IPS-18a (cell line): Measurements from ENCODE around the gene FNBP1L.

Experiments used
- H3K27ac ChIP-seq: one replicate; pipeline ENCODE4 v1.5.1; 2013; ENCODE audit warnings: low read length
- H3K27me3 ChIP-seq: one replicate; pipeline ENCODE4 v1.6.1; 2013; ENCODE audit warnings: mild to moderate bottlenecking, low read length; ENCODE audit not compliant: control insufficient read depth, insufficient read depth
- H3K36me3 ChIP-seq: one replicate; pipeline ENCODE4 v1.6.1; 2013; ENCODE audit warnings: low read depth, low read length; ENCODE audit not compliant: control insufficient read depth
- H3K4me1 ChIP-seq: one replicate; pipeline ENCODE4 v1.6.1; 2013; ENCODE audit warnings: low read depth, low read length; ENCODE audit not compliant: control insufficient read depth
- H3K4me3 ChIP-seq: one replicate; pipeline ENCODE4 v1.5.1; 2013; ENCODE audit warnings: low read length
- H3K9ac ChIP-seq: one replicate; pipeline ENCODE4 v1.6.1; 2013; ENCODE audit warnings: mild to moderate bottlenecking, low read length, moderate library complexity
- H3K9me3 ChIP-seq: one replicate; pipeline ENCODE4 v1.6.1; 2013; ENCODE audit warnings: low read depth, low read length; ENCODE audit not compliant: control insufficient read depth

The FNBP1L gene

GRCh38 chr1:93495911-93496310, 48.0 kb downstream of the FNBP1L start:
- Histone ChIP-seq H3K4me3 (no peak overlapping the region), H3K27me3 (no peaks in the 10 kb centered on the region), H3K9me3 (no peaks in the 10 kb centered on the region), H3K36me3 (peaks cover 5% of the 10 kb centered on the region), H3K27ac (no peak overlapping the region), H3K4me1 (no peaks in the 10 kb centered on the region), H3K9ac (no peak overlapping the region)

- Histone ChIP-seq H3K27me3 (no peaks in the 10 kb centered on the region), H3K9ac (no peak overlapping the region), H3K27ac (no peak overlapping the region), H3K9me3 (no peaks in the 10 kb centered on the region), H3K4me3 (no peak overlapping the region), H3K4me1 (no peaks in the 10 kb centered on the region), H3K36me3 (peaks cover 8% of the 10 kb centered on the region)
Measured at GRCh38 chr1:93496520-93496919, 48.6 kb downstream of the FNBP1L start.

GRCh38 chr1:93499075-93499474, 51.2 kb downstream of the FNBP1L start:
- H3K27ac ChIP-seq = no peak overlapping the region
- H3K4me1 ChIP-seq = peaks cover 4% of the 10 kb centered on the region
- H3K27me3 ChIP-seq = no peaks in the 10 kb centered on the region
- H3K9ac ChIP-seq = no peak overlapping the region
- H3K9me3 ChIP-seq = no peaks in the 10 kb centered on the region
- H3K36me3 ChIP-seq = peaks cover 15% of the 10 kb centered on the region
- H3K4me3 ChIP-seq = no peak overlapping the region

GRCh38 chr1:93499533-93499932, 51.6 kb downstream of the FNBP1L start:
- Histone ChIP-seq H3K9me3 (no peaks in the 10 kb centered on the region), H3K36me3 (peaks cover 15% of the 10 kb centered on the region), H3K4me1 (peaks cover 4% of the 10 kb centered on the region), H3K9ac (no peak overlapping the region), H3K4me3 (no peak overlapping the region), H3K27me3 (no peaks in the 10 kb centered on the region), H3K27ac (no peak overlapping the region)

- H3K4me3 ChIP-seq = no peak overlapping the region
- peaks cover 15% of the 10 kb centered on the region for H3K36me3 ChIP-seq
- H3K4me1 ChIP-seq = peaks cover 4% of the 10 kb centered on the region
- no peak overlapping the region for H3K27ac ChIP-seq
- no peak overlapping the region for H3K9ac ChIP-seq
- no peaks in the 10 kb centered on the region for H3K9me3 ChIP-seq
- no peaks in the 10 kb centered on the region for H3K27me3 ChIP-seq
Measured at GRCh38 chr1:93500275-93500674, 52.4 kb downstream of the FNBP1L start.

GRCh38 chr1:93501399-93501798, 53.5 kb downstream of the FNBP1L start:
- Histone ChIP-seq H3K9ac (no peak overlapping the region), H3K36me3 (peaks cover 15% of the 10 kb centered on the region), H3K9me3 (no peaks in the 10 kb centered on the region), H3K4me3 (no peak overlapping the region), H3K27ac (no peak overlapping the region), H3K27me3 (no peaks in the 10 kb centered on the region), H3K4me1 (peaks cover 4% of the 10 kb centered on the region)

GRCh38 chr1:93501829-93502369, 54.0 kb downstream of the FNBP1L start:
- Histone ChIP-seq H3K9me3 (no peaks in the 10 kb centered on the region), H3K27ac (no peak overlapping the region), H3K9ac (no peak overlapping the region), H3K4me3 (no peak overlapping the region), H3K36me3 (peaks cover 15% of the 10 kb centered on the region), H3K4me1 (peaks cover 4% of the 10 kb centered on the region), H3K27me3 (no peaks in the 10 kb centered on the region)

- H3K4me1 ChIP-seq = peaks cover 4% of the 10 kb centered on the region
- H3K27ac ChIP-seq = no peak overlapping the region
- H3K9me3 ChIP-seq = no peaks in the 10 kb centered on the region
- no peak overlapping the region for H3K9ac ChIP-seq
- peaks cover 15% of the 10 kb centered on the region for H3K36me3 ChIP-seq
- no peak overlapping the region for H3K4me3 ChIP-seq
- H3K27me3 ChIP-seq = no peaks in the 10 kb centered on the region
Measured at GRCh38 chr1:93502571-93502970, 54.7 kb downstream of the FNBP1L start.

GRCh38 chr1:93503163-93503562, 55.2 kb downstream of the FNBP1L start:
- no peaks in the 10 kb centered on the region for H3K9me3 ChIP-seq
- no peaks in the 10 kb centered on the region for H3K27me3 ChIP-seq
- no peak overlapping the region for H3K27ac ChIP-seq
- peaks cover 4% of the 10 kb centered on the region for H3K4me1 ChIP-seq
- H3K36me3 ChIP-seq = peaks cover 15% of the 10 kb centered on the region
- H3K4me3 ChIP-seq = no peak overlapping the region
- no peak overlapping the region for H3K9ac ChIP-seq

GRCh38 chr1:93503816-93504215, 55.9 kb downstream of the FNBP1L start:
- Histone ChIP-seq H3K4me1 (peaks cover 4% of the 10 kb centered on the region), H3K27ac (no peak overlapping the region), H3K9me3 (peaks cover 4% of the 10 kb centered on the region), H3K36me3 (peaks cover 15% of the 10 kb centered on the region), H3K4me3 (no peak overlapping the region), H3K27me3 (no peaks in the 10 kb centered on the region), H3K9ac (no peak overlapping the region)

- peaks cover 19% of the 10 kb centered on the region for H3K36me3 ChIP-seq
- peaks cover 4% of the 10 kb centered on the region for H3K4me1 ChIP-seq
Measured at GRCh38 chr1:93504247-93505033, 56.5 kb downstream of the FNBP1L start.

GRCh38 chr1:93506126-93506525, 58.2 kb downstream of the FNBP1L start:
- H3K4me3 ChIP-seq = no peak overlapping the region
- peaks cover 9% of the 10 kb centered on the region for H3K9me3 ChIP-seq
- H3K9ac ChIP-seq = no peak overlapping the region
- peaks cover 14% of the 10 kb centered on the region for H3K36me3 ChIP-seq
- H3K27ac ChIP-seq = no peak overlapping the region
- peaks cover 4% of the 10 kb centered on the region for H3K4me1 ChIP-seq
- H3K27me3 ChIP-seq = no peaks in the 10 kb centered on the region

More at GRCh38 chr1:93504247-93505033, 56.5 kb downstream of the FNBP1L start:
- no peak overlapping the region for H3K27ac ChIP-seq
- no peak overlapping the region for H3K4me3 ChIP-seq
- no peaks in the 10 kb centered on the region for H3K27me3 ChIP-seq
- no peak overlapping the region for H3K9ac ChIP-seq
- H3K9me3 ChIP-seq = peaks cover 9% of the 10 kb centered on the region
